PFSK-1 (cell line): Measurements from ENCODE around the gene RPRD2.

Experiments
- FOXP2 ChIP-seq: optimal IDR thresholded peaks from 2 replicates; pipeline ENCODE3; 2011; ENCODE audit warnings: borderline replicate concordance, control low read depth, inconsistent platforms; ENCODE audit not compliant: insufficient read depth; ENCODE audit errors: extremely low read length, extremely low read depth
- POLR2AphosphoS5 ChIP-seq: IDR thresholded peaks from 2 replicates; pipeline ENCODE4 v1.6.1; 2012; ENCODE audit warnings: low read depth, mild to moderate bottlenecking, control low read depth, low read length, moderate library complexity
- REST ChIP-seq, 2 experiments: IDR thresholded peaks; 2 replicates each; pipeline versions ENCODE4 v1.6.1 to v1.8.0; 2011 to 2012; ENCODE audit warnings: low read depth in 2 of 2, low read length in 2 of 2, control low read depth in 1 of 2, inconsistent platforms in 1 of 2, mild to moderate bottlenecking in 1 of 2, moderate library complexity in 1 of 2; ENCODE audit not compliant: insufficient read depth in 1 of 2
- SIN3A ChIP-seq: IDR thresholded peaks from 2 replicates; pipeline ENCODE4 v1.6.1; 2012; ENCODE audit warnings: mild to moderate bottlenecking, low read length, moderate library complexity, borderline replicate concordance; ENCODE audit not compliant: insufficient read depth
- TAF1 ChIP-seq: IDR thresholded peaks from 2 replicates; pipeline ENCODE4 v1.6.1; 2012; ENCODE audit warnings: low read length, control low read depth, borderline replicate concordance; ENCODE audit not compliant: insufficient read depth

Gene RPRD2

GRCh38 chr1:150404465-150404864 lies 40.5 kb downstream of the RPRD2 start:
- no peak for TF ChIP-seq FOXP2
- TF ChIP-seq SIN3A: no peak
- TF ChIP-seq REST (IDR thresholded peaks at IDR 0.05; ENCODE audit: insufficient read depth in 1 of 2, low read depth in 2 of 2, low read length in 2 of 2): no peak
- TF ChIP-seq POLR2AphosphoS5: no peak
- TF ChIP-seq TAF1: no peak

DNA sequence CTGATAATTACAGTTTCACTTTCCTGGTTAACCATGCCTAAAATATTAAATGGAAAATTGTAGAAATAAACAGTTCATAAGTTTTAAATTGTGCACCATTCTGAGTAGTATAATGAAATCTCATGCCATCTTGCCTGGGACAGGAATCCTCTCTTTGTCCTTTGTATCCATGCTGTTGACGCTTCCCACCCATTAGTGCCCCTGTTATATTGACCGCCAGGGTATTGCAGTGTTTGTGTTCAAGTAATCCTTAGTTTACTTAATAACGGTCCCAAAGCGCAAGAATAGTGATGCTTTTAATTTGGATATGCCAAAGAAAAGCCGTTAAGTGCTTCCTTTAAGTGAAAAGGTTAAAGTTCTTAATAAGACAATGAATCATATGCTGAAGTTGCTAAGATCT lies 41.7 kb downstream of the RPRD2 start:
- no peak for TF ChIP-seq POLR2AphosphoS5

GRCh38 chr1:150406483-150406882 lies 42.5 kb downstream of the RPRD2 start:
- TF ChIP-seq REST (IDR thresholded peaks at IDR 0.05; ENCODE audit: insufficient read depth in 1 of 2, low read depth in 2 of 2, low read length in 2 of 2): no peak
- TF ChIP-seq SIN3A: no peak
- TF ChIP-seq POLR2AphosphoS5: no peak
- TF ChIP-seq FOXP2: no peak
- TF ChIP-seq TAF1: no peak

GRCh38 chr1:150407330-150407729 lies 43.4 kb downstream of the RPRD2 start:
- no peak for TF ChIP-seq FOXP2
- no peak for TF ChIP-seq SIN3A
- no peak for TF ChIP-seq TAF1
- no peak for TF ChIP-seq POLR2AphosphoS5
- no peak for TF ChIP-seq REST (IDR thresholded peaks at IDR 0.05; ENCODE audit: insufficient read depth in 1 of 2, low read depth in 2 of 2, low read length in 2 of 2)

DNA sequence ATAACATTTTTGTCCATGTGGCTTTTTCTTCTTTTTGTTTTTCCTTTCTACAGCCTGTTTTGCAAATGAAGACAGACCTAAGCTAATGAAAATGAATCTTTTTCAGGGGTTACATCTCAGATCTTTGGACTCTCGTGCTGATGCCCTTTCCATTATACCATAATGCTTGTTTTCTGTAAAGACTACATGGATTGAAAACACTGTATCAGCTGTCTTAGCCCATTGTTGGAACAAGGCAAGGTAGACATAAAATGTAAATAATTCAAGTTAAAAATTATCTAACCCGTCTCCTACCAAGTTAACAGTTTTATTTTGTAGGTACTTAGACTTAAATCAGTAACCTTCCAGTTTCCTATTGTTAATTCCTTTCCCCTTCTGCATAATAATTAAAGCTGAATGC lies 44.9 kb downstream of the RPRD2 start:
- TF ChIP-seq FOXP2 (no peak), TAF1 (no peak), SIN3A (no peak), POLR2AphosphoS5 (no peak), REST (IDR thresholded peaks at IDR 0.05; ENCODE audit: insufficient read depth in 1 of 2, low read depth in 2 of 2, low read length in 2 of 2) (no peak)
